Choroid plexus epithelial cell (primary cell): ENCODE data around the gene MRPL32.

Experiments used
- DNase-seq: peaks from one replicate; pipeline ENCODE4 v3.0.0-alpha.2; 2010; ENCODE audit warnings: low read depth
- H3K4me3 ChIP-seq: 2 replicates; pipeline ENCODE4 v1.5.1; 2011; ENCODE audit warnings: low read depth, mild to moderate bottlenecking, control low read depth, low read length, moderate library complexity
- TF ChIP-seq, protein P1 (sequence below): conservative IDR thresholded peaks from 2 replicates; pipeline ENCODE4 v1.5.1; 2011; ENCODE audit warnings: low read depth, mild to moderate bottlenecking, control low read depth, inconsistent platforms, low read length, moderate library complexity

The MRPL32 gene

GRCh38 chr7:42914009-42914408, 18.2 kb upstream of the MRPL32 start:
- TF ChIP-seq, protein P1, sequence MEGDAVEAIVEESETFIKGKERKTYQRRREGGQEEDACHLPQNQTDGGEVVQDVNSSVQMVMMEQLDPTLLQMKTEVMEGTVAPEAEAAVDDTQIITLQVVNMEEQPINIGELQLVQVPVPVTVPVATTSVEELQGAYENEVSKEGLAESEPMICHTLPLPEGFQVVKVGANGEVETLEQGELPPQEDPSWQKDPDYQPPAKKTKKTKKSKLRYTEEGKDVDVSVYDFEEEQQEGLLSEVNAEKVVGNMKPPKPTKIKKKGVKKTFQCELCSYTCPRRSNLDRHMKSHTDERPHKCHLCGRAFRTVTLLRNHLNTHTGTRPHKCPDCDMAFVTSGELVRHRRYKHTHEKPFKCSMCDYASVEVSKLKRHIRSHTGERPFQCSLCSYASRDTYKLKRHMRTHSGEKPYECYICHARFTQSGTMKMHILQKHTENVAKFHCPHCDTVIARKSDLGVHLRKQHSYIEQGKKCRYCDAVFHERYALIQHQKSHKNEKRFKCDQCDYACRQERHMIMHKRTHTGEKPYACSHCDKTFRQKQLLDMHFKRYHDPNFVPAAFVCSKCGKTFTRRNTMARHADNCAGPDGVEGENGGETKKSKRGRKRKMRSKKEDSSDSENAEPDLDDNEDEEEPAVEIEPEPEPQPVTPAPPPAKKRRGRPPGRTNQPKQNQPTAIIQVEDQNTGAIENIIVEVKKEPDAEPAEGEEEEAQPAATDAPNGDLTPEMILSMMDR, result no peak
- no peak for DNase-seq
- no peak overlapping the region for H3K4me3 ChIP-seq

DNA sequence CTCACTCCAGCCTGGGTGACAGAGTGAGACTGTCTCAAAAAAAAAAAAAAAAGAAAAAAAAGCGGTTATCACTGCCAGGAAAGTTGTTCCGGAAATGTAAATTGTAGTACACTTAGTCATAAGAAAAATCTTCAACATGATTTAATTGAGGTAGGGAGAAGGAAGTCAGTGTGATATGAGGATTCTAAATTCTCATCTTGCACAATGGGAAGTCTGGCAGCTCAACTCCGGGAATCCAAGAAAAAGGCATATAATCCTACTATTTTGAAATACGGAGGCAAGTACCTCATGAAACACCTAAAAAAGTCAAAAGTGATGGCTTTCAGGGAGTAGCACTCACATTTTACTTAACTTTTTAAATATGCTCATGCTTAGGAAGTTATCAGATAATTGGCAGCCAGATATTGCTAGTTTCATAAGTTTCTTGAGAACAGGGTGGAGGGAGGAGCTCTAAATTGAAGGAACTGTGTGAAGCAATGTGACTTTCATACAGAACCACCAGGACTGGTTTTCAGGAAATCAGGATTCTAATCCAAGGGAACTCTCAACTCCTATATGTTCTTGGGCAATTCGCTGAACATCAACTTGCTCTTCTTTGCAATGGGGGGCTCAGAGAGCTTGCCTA, 17.6 kb upstream of the MRPL32 start:
- peak; percentile 69 for DNase-seq
- TF ChIP-seq, protein P1, result no peak
- no peak overlapping the region for H3K4me3 ChIP-seq

- peak; percentile 46 for DNase-seq
- no peak overlapping the region for H3K4me3 ChIP-seq
- TF ChIP-seq, protein P1, result no peak
These were observed 16.8 kb upstream of the MRPL32 start for GRCh38 chr7:42915356-42915755.

GRCh38 chr7:42922017-42922753, 10.0 kb upstream of the MRPL32 start:
- TF ChIP-seq, protein P1, result no peak
- no peak for DNase-seq
- no peak overlapping the region for H3K4me3 ChIP-seq

GRCh38 chr7:42924223-42924838, 7.8 kb upstream of the MRPL32 start:
- TF ChIP-seq, protein P1, result no peak
- H3K4me3 ChIP-seq, result no peak overlapping the region
- DNase-seq, result no peak

- TF ChIP-seq, protein P1, result no peak
- no peak for DNase-seq
- no peak overlapping the region for H3K4me3 ChIP-seq
These were observed 6.5 kb upstream of the MRPL32 start for GRCh38 chr7:42925630-42926029.

- H3K4me3 ChIP-seq, result no peak overlapping the region
- no peak for DNase-seq
- TF ChIP-seq, protein P1, result no peak
These were observed 6.0 kb upstream of the MRPL32 start for GRCh38 chr7:42926204-42926603.
